ENCODE measurements around the gene EVI5. TPM values are rescaled to one million over a fixed set of nuclear protein-coding genes. Genes with fewer than 3 reads are reported as not detected.
"Not testable (repeated sequence)": the region's sequence is repeated elsewhere in the genome, so short reads cannot be mapped to it uniquely, and the experiment has no call there.

EVI5 gene
- total RNA-seq, 1 donor from 2014 or later, result 30.3 TPM

GRCh38 chr1:92623187-92623778 is 161.6 kb downstream of the EVI5 start:
- H3K4me1 Mint-ChIP-seq (ENCODE audit: low read depth), result no peaks in the 10 kb centered on the region
- no peak overlapping the region for H3K4me3 Mint-ChIP-seq (ENCODE audit: low read depth)
- peaks cover 21% of the 10 kb centered on the region for H3K36me3 Mint-ChIP-seq (ENCODE audit: insufficient read depth)
- no peak overlapping the region for H3K27ac Mint-ChIP-seq
- no peak for DNase-seq (ENCODE audit: low spot score, unreplicated experiment)
- peak; percentile 44 for TF ChIP-seq CTCF (IDR thresholded peaks at IDR 0.05; ENCODE audit: unreplicated experiment)
- peaks cover 11% of the 10 kb centered on the region for H3K9me3 Mint-ChIP-seq (ENCODE audit: low read depth)
- no peaks in the 10 kb centered on the region for H3K27me3 Mint-ChIP-seq

- Mint-ChIP-seq H3K4me1 (ENCODE audit: low read depth) (no peaks in the 10 kb centered on the region), H3K4me3 (ENCODE audit: low read depth) (no peak overlapping the region), H3K27me3 (no peaks in the 10 kb centered on the region), H3K36me3 (ENCODE audit: insufficient read depth) (peaks cover 36% of the 10 kb centered on the region), H3K27ac (no peak overlapping the region), H3K9me3 (ENCODE audit: low read depth) (peaks cover 17% of the 10 kb centered on the region)
- no peak for DNase-seq (ENCODE audit: low spot score, unreplicated experiment)
- TF ChIP-seq CTCF (IDR thresholded peaks at IDR 0.05; ENCODE audit: unreplicated experiment), result no peak
These were observed 165.3 kb downstream of the EVI5 start for GRCh38 chr1:92619466-92620189.

GRCh38 chr1:92601044-92601443 is 183.9 kb downstream of the EVI5 start:
- TF ChIP-seq CTCF (IDR thresholded peaks at IDR 0.05; ENCODE audit: unreplicated experiment), result no peak
- H3K27ac Mint-ChIP-seq, result no peak overlapping the region
- no peaks in the 10 kb centered on the region for H3K4me1 Mint-ChIP-seq (ENCODE audit: low read depth)
- H3K36me3 Mint-ChIP-seq (ENCODE audit: insufficient read depth), result peaks cover 4% of the 10 kb centered on the region
- no peak for DNase-seq (ENCODE audit: low spot score, unreplicated experiment)
- H3K9me3 Mint-ChIP-seq (ENCODE audit: low read depth), result no peaks in the 10 kb centered on the region
- no peaks in the 10 kb centered on the region for H3K27me3 Mint-ChIP-seq
- no peak overlapping the region for H3K4me3 Mint-ChIP-seq (ENCODE audit: low read depth)

GRCh38 chr1:92599184-92599583 is 185.7 kb downstream of the EVI5 start:
- Mint-ChIP-seq H3K36me3 (ENCODE audit: insufficient read depth) (peaks cover 8% of the 10 kb centered on the region), H3K27ac (no peak overlapping the region), H3K4me1 (ENCODE audit: low read depth) (no peaks in the 10 kb centered on the region), H3K9me3 (ENCODE audit: low read depth) (peaks cover 3% of the 10 kb centered on the region), H3K4me3 (ENCODE audit: low read depth) (no peak overlapping the region), H3K27me3 (no peaks in the 10 kb centered on the region)
- TF ChIP-seq CTCF (IDR thresholded peaks at IDR 0.05; ENCODE audit: unreplicated experiment), result peak; percentile 39
- no peak for DNase-seq (ENCODE audit: low spot score, unreplicated experiment)

- DNase-seq (ENCODE audit: low spot score, unreplicated experiment); H3K27ac Mint-ChIP-seq; H3K4me1 Mint-ChIP-seq (ENCODE audit: low read depth); H3K4me3 Mint-ChIP-seq (ENCODE audit: low read depth); H3K27me3 Mint-ChIP-seq: not testable (repeated sequence)
- Mint-ChIP-seq H3K9me3 (ENCODE audit: low read depth) (peaks cover 23% of the 10 kb centered on the region), H3K36me3 (ENCODE audit: insufficient read depth) (peaks cover 36% of the 10 kb centered on the region)
These were observed 195.5 kb downstream of the EVI5 start for GRCh38 chr1:92589361-92589760.

- peaks cover 32% of the 10 kb centered on the region for H3K36me3 Mint-ChIP-seq (ENCODE audit: insufficient read depth)
- no peak for DNase-seq (ENCODE audit: low spot score, unreplicated experiment)
- no peak for TF ChIP-seq CTCF (IDR thresholded peaks at IDR 0.05; ENCODE audit: unreplicated experiment)
- H3K27ac Mint-ChIP-seq, result no peak overlapping the region
- H3K4me3 Mint-ChIP-seq (ENCODE audit: low read depth), result no peak overlapping the region
- peaks cover 21% of the 10 kb centered on the region for H3K9me3 Mint-ChIP-seq (ENCODE audit: low read depth)
- no peaks in the 10 kb centered on the region for H3K27me3 Mint-ChIP-seq
- peaks cover 5% of the 10 kb centered on the region for H3K4me1 Mint-ChIP-seq (ENCODE audit: low read depth)
These were observed 197.5 kb downstream of the EVI5 start for GRCh38 chr1:92587445-92587844.
